Epidermal melanocyte (primary cell): Measurements from ENCODE around the gene TXNDC16.

ENCODE experiments used
- DNase-seq: peaks from one replicate; pipeline ENCODE4 v3.0.0; 2011; ENCODE audit warnings: low spot score; ENCODE audit not compliant: insufficient read length

The TXNDC16 gene

GRCh38 chr14:52455291-52456088 is 96.8 kb downstream of the TXNDC16 start:
- no peak for DNase-seq

- no peak for DNase-seq
Observed at GRCh38 chr14:52447236-52447635, 105.1 kb downstream of the TXNDC16 start.

- DNase-seq, result no peak
Observed at GRCh38 chr14:52446355-52446754, 106.0 kb downstream of the TXNDC16 start.

GRCh38 chr14:52443506-52443905 is 108.8 kb downstream of the TXNDC16 start:
- DNase-seq, result no peak

GRCh38 chr14:52442602-52443001 is 109.7 kb downstream of the TXNDC16 start:
- DNase-seq, result no peak

GRCh38 chr14:52442166-52442565 is 110.1 kb downstream of the TXNDC16 start:
- DNase-seq, result no peak

GRCh38 chr14:52439476-52439875 is 112.8 kb downstream of the TXNDC16 start:
- no peak for DNase-seq

- no peak for DNase-seq
Observed at GRCh38 chr14:52434955-52435354, 117.3 kb downstream of the TXNDC16 start.

- no peak for DNase-seq
Observed at GRCh38 chr14:52430474-52430873, 121.8 kb downstream of the TXNDC16 start.

- DNase-seq, result no peak
Observed at GRCh38 chr14:52429451-52429850, 122.9 kb downstream of the TXNDC16 start.

GRCh38 chr14:52427460-52427859 is 124.8 kb downstream of the TXNDC16 start:
- no peak for DNase-seq

- DNase-seq, result no peak
Observed at GRCh38 chr14:52422650-52423356, 129.5 kb downstream of the TXNDC16 start.

- DNase-seq, result no peak
Observed at GRCh38 chr14:52417139-52417538, 135.2 kb downstream of the TXNDC16 start.

GRCh38 chr14:52413729-52414408 is 138.4 kb downstream of the TXNDC16 start:
- DNase-seq, result no peak

- DNase-seq, result no peak
Observed at GRCh38 chr14:52412426-52412825, 139.9 kb downstream of the TXNDC16 start.

GRCh38 chr14:52405314-52405713 is 147.0 kb downstream of the TXNDC16 start:
- DNase-seq, result no peak

- DNase-seq, result no peak
Observed at GRCh38 chr14:52402812-52403526, 149.3 kb downstream of the TXNDC16 start.

- no peak for DNase-seq
Observed at GRCh38 chr14:52400846-52401245, 151.5 kb downstream of the TXNDC16 start.

- no peak for DNase-seq
Observed at GRCh38 chr14:52399921-52400595, 152.2 kb downstream of the TXNDC16 start.

- DNase-seq, result no peak
Observed at GRCh38 chr14:52399104-52399503, 153.2 kb downstream of the TXNDC16 start.

- no peak for DNase-seq
Observed at GRCh38 chr14:52397844-52398243, 154.5 kb downstream of the TXNDC16 start.
